ENCODE results near the gene CDK19. TPM values are rescaled to one million over a fixed set of nuclear protein-coding genes. Genes with fewer than 3 reads are reported as not detected.
"Not testable (repeated sequence)": the region's sequence is repeated elsewhere in the genome, so short reads cannot be mapped to it uniquely, and the experiment has no call there.

Gene CDK19
- total RNA-seq, 3 donors from 2014 or later: 2.8 to 3.8 (median 3.7) TPM

GRCh38 chr6:110720066-110720465 lies 95.2 kb downstream of the CDK19 start:
- H3K9me3 Mint-ChIP-seq: no peaks in the 10 kb centered on the region
- H3K27me3 Mint-ChIP-seq (ENCODE audit: low read depth): no peaks in the 10 kb centered on the region
- no peaks in the 10 kb centered on the region for H3K4me1 Mint-ChIP-seq (ENCODE audit: low read depth)
- DNase-seq: no peak
- no peak overlapping the region for H3K4me3 Mint-ChIP-seq
- no peak for ATAC-seq
- H3K36me3 Mint-ChIP-seq (ENCODE audit: insufficient read depth): peaks cover 8% of the 10 kb centered on the region

- ATAC-seq; H3K4me1 Mint-ChIP-seq (ENCODE audit: low read depth); H3K9me3 Mint-ChIP-seq; H3K27me3 Mint-ChIP-seq (ENCODE audit: low read depth); DNase-seq; H3K4me3 Mint-ChIP-seq: not testable (repeated sequence)
- H3K36me3 Mint-ChIP-seq (ENCODE audit: insufficient read depth): peaks cover 10% of the 10 kb centered on the region
Measured at GRCh38 chr6:110719601-110720000, 95.7 kb downstream of the CDK19 start.

- H3K4me1 Mint-ChIP-seq (ENCODE audit: low read depth): no peaks in the 10 kb centered on the region
- H3K36me3 Mint-ChIP-seq (ENCODE audit: insufficient read depth): peaks cover 18% of the 10 kb centered on the region
- H3K4me3 Mint-ChIP-seq: no peak overlapping the region
- DNase-seq (no peak), ATAC-seq (no peak)
- H3K27me3 Mint-ChIP-seq (ENCODE audit: low read depth): no peaks in the 10 kb centered on the region
- H3K9me3 Mint-ChIP-seq: no peaks in the 10 kb centered on the region
Measured at GRCh38 chr6:110714143-110714542, 101.1 kb downstream of the CDK19 start.

- Mint-ChIP-seq H3K4me1 (ENCODE audit: low read depth) (no peaks in the 10 kb centered on the region), H3K4me3 (no peak overlapping the region)
Measured at GRCh38 chr6:110712238-110712637, 103.0 kb downstream of the CDK19 start.

GRCh38 chr6:110710115-110710514 lies 105.2 kb downstream of the CDK19 start:
- H3K36me3 Mint-ChIP-seq (ENCODE audit: insufficient read depth): peaks cover 16% of the 10 kb centered on the region
- no peak overlapping the region for H3K4me3 Mint-ChIP-seq
- no peaks in the 10 kb centered on the region for H3K9me3 Mint-ChIP-seq
- H3K4me1 Mint-ChIP-seq (ENCODE audit: low read depth): no peaks in the 10 kb centered on the region
- no peak for DNase-seq
- ATAC-seq: no peak
- no peaks in the 10 kb centered on the region for H3K27me3 Mint-ChIP-seq (ENCODE audit: low read depth)

More at GRCh38 chr6:110712238-110712637, 103.0 kb downstream of the CDK19 start:
- DNase-seq: no peak
- Mint-ChIP-seq H3K9me3 (no peaks in the 10 kb centered on the region), H3K27me3 (ENCODE audit: low read depth) (no peaks in the 10 kb centered on the region), H3K36me3 (ENCODE audit: insufficient read depth) (peaks cover 16% of the 10 kb centered on the region)
- no peak for ATAC-seq

- no peak for ATAC-seq
- Mint-ChIP-seq H3K36me3 (ENCODE audit: insufficient read depth) (peaks cover 16% of the 10 kb centered on the region), H3K4me3 (no peak overlapping the region), H3K27me3 (ENCODE audit: low read depth) (no peaks in the 10 kb centered on the region), H3K9me3 (no peaks in the 10 kb centered on the region), H3K4me1 (ENCODE audit: low read depth) (no peaks in the 10 kb centered on the region)
- no peak for DNase-seq
Measured at GRCh38 chr6:110708295-110708950, 106.8 kb downstream of the CDK19 start.

GRCh38 chr6:110705543-110705942 lies 109.7 kb downstream of the CDK19 start:
- Mint-ChIP-seq H3K4me1 (ENCODE audit: low read depth) (no peaks in the 10 kb centered on the region), H3K4me3 (no peak overlapping the region), H3K27me3 (ENCODE audit: low read depth) (no peaks in the 10 kb centered on the region), H3K36me3 (ENCODE audit: insufficient read depth) (peaks cover 10% of the 10 kb centered on the region), H3K9me3 (no peaks in the 10 kb centered on the region)
- ATAC-seq (no peak), DNase-seq (no peak)

- H3K9me3 Mint-ChIP-seq: no peaks in the 10 kb centered on the region
- H3K4me3 Mint-ChIP-seq: no peak overlapping the region
- ATAC-seq: no peak
- H3K27me3 Mint-ChIP-seq (ENCODE audit: low read depth): no peaks in the 10 kb centered on the region
- H3K36me3 Mint-ChIP-seq (ENCODE audit: insufficient read depth): peaks cover 3% of the 10 kb centered on the region
- DNase-seq: no peak
- H3K4me1 Mint-ChIP-seq (ENCODE audit: low read depth): no peaks in the 10 kb centered on the region
Measured at GRCh38 chr6:110703906-110704594, 111.2 kb downstream of the CDK19 start.

- DNase-seq (no peak), ATAC-seq (no peak)
- H3K4me3 Mint-ChIP-seq: no peak overlapping the region
- H3K27me3 Mint-ChIP-seq (ENCODE audit: low read depth): no peaks in the 10 kb centered on the region
- no peaks in the 10 kb centered on the region for H3K4me1 Mint-ChIP-seq (ENCODE audit: low read depth)
- peaks cover 3% of the 10 kb centered on the region for H3K36me3 Mint-ChIP-seq (ENCODE audit: insufficient read depth)
- H3K9me3 Mint-ChIP-seq: no peaks in the 10 kb centered on the region
Measured at GRCh38 chr6:110703010-110703905, 112.0 kb downstream of the CDK19 start.

- H3K36me3 Mint-ChIP-seq (ENCODE audit: insufficient read depth): peaks cover 14% of the 10 kb centered on the region
- H3K4me1 Mint-ChIP-seq (ENCODE audit: low read depth): no peaks in the 10 kb centered on the region
- H3K9me3 Mint-ChIP-seq: no peaks in the 10 kb centered on the region
Measured at GRCh38 chr6:110699780-110700179, 115.5 kb downstream of the CDK19 start.

GRCh38 chr6:110693994-110694393 lies 121.3 kb downstream of the CDK19 start:
- Mint-ChIP-seq H3K27me3 (ENCODE audit: low read depth) (no peaks in the 10 kb centered on the region), H3K4me1 (ENCODE audit: low read depth) (peaks cover 11% of the 10 kb centered on the region), H3K4me3 (no peak overlapping the region), H3K36me3 (ENCODE audit: insufficient read depth) (peaks cover 16% of the 10 kb centered on the region), H3K9me3 (no peaks in the 10 kb centered on the region)
- ATAC-seq: no peak
- no peak for DNase-seq

More at GRCh38 chr6:110699780-110700179, 115.5 kb downstream of the CDK19 start:
- DNase-seq: no peak
- Mint-ChIP-seq H3K4me3 (no peak overlapping the region), H3K27me3 (ENCODE audit: low read depth) (no peaks in the 10 kb centered on the region)
- ATAC-seq: no peak

- peaks cover 16% of the 10 kb centered on the region for H3K36me3 Mint-ChIP-seq (ENCODE audit: insufficient read depth)
- no peak for DNase-seq
- peaks cover 18% of the 10 kb centered on the region for H3K4me1 Mint-ChIP-seq (ENCODE audit: low read depth)
- no peaks in the 10 kb centered on the region for H3K9me3 Mint-ChIP-seq
- ATAC-seq: no peak
- H3K27me3 Mint-ChIP-seq (ENCODE audit: low read depth): no peaks in the 10 kb centered on the region
- no peak overlapping the region for H3K4me3 Mint-ChIP-seq
Measured at GRCh38 chr6:110693296-110693695, 122.0 kb downstream of the CDK19 start.

- ATAC-seq: no peak
- H3K9me3 Mint-ChIP-seq: no peaks in the 10 kb centered on the region
- H3K36me3 Mint-ChIP-seq (ENCODE audit: insufficient read depth): peaks cover 4% of the 10 kb centered on the region
Measured at GRCh38 chr6:110690916-110691315, 124.4 kb downstream of the CDK19 start.

GRCh38 chr6:110690106-110690654 lies 125.1 kb downstream of the CDK19 start:
- peaks cover 4% of the 10 kb centered on the region for H3K36me3 Mint-ChIP-seq (ENCODE audit: insufficient read depth)
- DNase-seq (no peak), ATAC-seq (no peak)
- peaks cover 33% of the 10 kb centered on the region for H3K4me1 Mint-ChIP-seq (ENCODE audit: low read depth)
- no peaks in the 10 kb centered on the region for H3K9me3 Mint-ChIP-seq
- H3K27me3 Mint-ChIP-seq (ENCODE audit: low read depth): no peaks in the 10 kb centered on the region
- no peak overlapping the region for H3K4me3 Mint-ChIP-seq

More at GRCh38 chr6:110690916-110691315, 124.4 kb downstream of the CDK19 start:
- DNase-seq: no peak
- no peaks in the 10 kb centered on the region for H3K27me3 Mint-ChIP-seq (ENCODE audit: low read depth)
- no peak overlapping the region for H3K4me3 Mint-ChIP-seq
- H3K4me1 Mint-ChIP-seq (ENCODE audit: low read depth): peaks cover 32% of the 10 kb centered on the region
